Measurements from ENCODE around the gene RBFOX2.
A peak's percentile ranks its signal among the peaks of the same experiment; 100 is the strongest.

RBFOX2 gene

DNA sequence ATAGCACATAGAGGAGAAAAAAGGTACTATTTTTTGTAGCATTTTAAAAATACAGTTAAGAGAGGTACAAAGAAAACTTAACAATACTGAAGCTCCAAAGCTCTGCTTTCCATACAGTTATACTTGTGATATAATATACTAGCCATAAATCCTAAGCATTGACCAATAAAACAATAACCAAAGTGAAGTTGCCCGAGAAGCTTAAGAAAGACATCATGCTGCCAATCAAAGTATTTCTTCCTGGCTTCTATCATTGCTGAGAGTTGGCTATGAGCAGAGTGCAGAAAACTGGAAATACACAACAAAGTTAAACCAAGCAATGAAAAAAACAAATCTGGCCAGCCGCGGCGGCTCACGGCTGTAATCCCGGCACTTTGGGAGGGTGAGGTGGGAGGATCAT, 84.2 kb downstream of the RBFOX2 start:
- TF ChIP-seq, protein P1, sequence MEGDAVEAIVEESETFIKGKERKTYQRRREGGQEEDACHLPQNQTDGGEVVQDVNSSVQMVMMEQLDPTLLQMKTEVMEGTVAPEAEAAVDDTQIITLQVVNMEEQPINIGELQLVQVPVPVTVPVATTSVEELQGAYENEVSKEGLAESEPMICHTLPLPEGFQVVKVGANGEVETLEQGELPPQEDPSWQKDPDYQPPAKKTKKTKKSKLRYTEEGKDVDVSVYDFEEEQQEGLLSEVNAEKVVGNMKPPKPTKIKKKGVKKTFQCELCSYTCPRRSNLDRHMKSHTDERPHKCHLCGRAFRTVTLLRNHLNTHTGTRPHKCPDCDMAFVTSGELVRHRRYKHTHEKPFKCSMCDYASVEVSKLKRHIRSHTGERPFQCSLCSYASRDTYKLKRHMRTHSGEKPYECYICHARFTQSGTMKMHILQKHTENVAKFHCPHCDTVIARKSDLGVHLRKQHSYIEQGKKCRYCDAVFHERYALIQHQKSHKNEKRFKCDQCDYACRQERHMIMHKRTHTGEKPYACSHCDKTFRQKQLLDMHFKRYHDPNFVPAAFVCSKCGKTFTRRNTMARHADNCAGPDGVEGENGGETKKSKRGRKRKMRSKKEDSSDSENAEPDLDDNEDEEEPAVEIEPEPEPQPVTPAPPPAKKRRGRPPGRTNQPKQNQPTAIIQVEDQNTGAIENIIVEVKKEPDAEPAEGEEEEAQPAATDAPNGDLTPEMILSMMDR (IDR thresholded peaks at IDR 0.05), result no peak
- H3K4me3 ChIP-seq, result no peak overlapping the region
- H3K27me3 ChIP-seq, result no peaks in the 10 kb centered on the region
- intact Hi-C loops (cut with DNase I; ENCODE audit: low total_unique reads), result no loop called here
- no peaks in the 10 kb centered on the region for H3K9me3 ChIP-seq
- no peaks in the 10 kb centered on the region for H3K4me1 ChIP-seq
- no peak for DNase-seq
- no peak overlapping the region for H3K27ac ChIP-seq
- H3K36me3 ChIP-seq, result no peaks in the 10 kb centered on the region

DNA sequence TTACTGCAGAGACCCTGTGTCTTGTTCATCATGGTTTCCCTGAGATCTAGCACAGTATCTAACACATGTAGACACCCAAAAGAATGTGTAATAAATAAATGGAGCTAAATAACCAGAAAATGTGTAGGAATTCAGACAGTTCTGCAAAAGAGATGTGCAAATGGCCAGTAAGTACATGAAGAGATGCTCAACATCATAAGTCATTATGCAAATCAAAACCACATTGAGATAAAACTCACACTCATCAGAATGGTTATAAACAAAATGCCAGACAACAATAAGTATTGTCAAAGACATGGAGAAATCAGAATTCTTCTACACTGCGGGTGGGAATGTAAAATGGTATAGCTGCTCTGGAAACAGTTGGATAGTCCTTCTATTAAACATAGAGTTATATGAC, 88.5 kb downstream of the RBFOX2 start:
- H3K36me3 ChIP-seq, result no peaks in the 10 kb centered on the region
- H3K4me3 ChIP-seq, result no peak overlapping the region
- no peaks in the 10 kb centered on the region for H3K9me3 ChIP-seq
- no peak overlapping the region for H3K27ac ChIP-seq
- DNase-seq, result no peak
- TF ChIP-seq, protein P1 (IDR thresholded peaks at IDR 0.05), result no peak
- intact Hi-C loops (cut with DNase I; ENCODE audit: low total_unique reads), result no loop called here
- no peaks in the 10 kb centered on the region for H3K4me1 ChIP-seq
- H3K27me3 ChIP-seq, result no peaks in the 10 kb centered on the region

DNA sequence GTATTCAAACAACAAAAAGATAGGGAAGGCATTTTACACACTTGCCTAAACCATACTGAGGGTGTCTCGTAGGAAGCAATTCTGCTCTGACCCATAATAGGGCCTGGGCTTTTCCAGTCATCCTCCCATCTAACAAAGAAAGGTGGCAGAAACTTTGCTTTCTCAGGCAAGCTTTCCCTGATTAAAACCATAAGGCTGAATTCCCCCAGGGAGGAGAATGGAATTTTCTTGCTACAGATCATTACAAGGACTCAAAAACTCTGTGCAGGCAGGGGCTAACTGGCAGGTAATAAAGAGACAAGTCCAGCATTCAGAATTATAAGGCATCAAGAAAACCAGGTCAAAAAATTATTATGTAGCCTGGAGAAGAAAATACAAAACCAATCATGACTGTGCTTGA, 90.4 kb downstream of the RBFOX2 start:
- H3K4me3 ChIP-seq, result no peak overlapping the region
- H3K4me1 ChIP-seq, result no peaks in the 10 kb centered on the region
- intact Hi-C loops (cut with DNase I; ENCODE audit: low total_unique reads), result no loop called here
- no peaks in the 10 kb centered on the region for H3K36me3 ChIP-seq
- H3K27ac ChIP-seq, result no peak overlapping the region
- no peaks in the 10 kb centered on the region for H3K27me3 ChIP-seq
- TF ChIP-seq, protein P1 (IDR thresholded peaks at IDR 0.05), result no peak
- no peaks in the 10 kb centered on the region for H3K9me3 ChIP-seq
- DNase-seq, result no peak

DNA sequence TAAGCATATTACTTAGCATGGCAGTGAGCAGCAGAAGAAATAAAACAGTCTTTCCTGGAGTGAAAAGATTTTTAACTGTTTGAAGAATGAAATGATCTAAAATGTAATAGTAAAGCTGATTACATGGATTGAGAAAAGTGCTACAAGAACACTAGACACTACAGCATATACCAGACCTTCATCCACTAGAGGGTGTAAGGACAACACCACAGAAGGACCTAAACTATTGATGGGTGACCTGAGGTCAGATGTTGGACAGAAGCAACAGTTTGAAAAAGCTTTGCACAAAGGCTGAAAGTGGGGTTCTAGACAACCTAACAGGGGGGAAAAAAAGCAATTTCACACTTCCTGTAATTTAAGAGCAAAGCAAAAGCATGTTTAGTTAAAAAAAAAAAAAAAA, 97.7 kb downstream of the RBFOX2 start:
- Histone ChIP-seq H3K36me3 (no peaks in the 10 kb centered on the region), H3K4me1 (peaks cover 0 to 8% (median 0%) of the 10 kb centered on the region in 4 donors), H3K9me3 (no peaks in the 10 kb centered on the region), H3K27me3 (no peaks in the 10 kb centered on the region), H3K27ac (no peak overlapping the region), H3K4me3 (no peak overlapping the region)
- TF ChIP-seq, protein P1 (IDR thresholded peaks at IDR 0.05), result peak; percentile 60 to 75
- intact Hi-C loops (cut with DNase I; ENCODE audit: low total_unique reads), result loop anchor here (5.0 kb wide), 2 partner anchors 136 to 191 kb away; no protein-coding TSS in a partner anchor
- no peak for DNase-seq

DNA sequence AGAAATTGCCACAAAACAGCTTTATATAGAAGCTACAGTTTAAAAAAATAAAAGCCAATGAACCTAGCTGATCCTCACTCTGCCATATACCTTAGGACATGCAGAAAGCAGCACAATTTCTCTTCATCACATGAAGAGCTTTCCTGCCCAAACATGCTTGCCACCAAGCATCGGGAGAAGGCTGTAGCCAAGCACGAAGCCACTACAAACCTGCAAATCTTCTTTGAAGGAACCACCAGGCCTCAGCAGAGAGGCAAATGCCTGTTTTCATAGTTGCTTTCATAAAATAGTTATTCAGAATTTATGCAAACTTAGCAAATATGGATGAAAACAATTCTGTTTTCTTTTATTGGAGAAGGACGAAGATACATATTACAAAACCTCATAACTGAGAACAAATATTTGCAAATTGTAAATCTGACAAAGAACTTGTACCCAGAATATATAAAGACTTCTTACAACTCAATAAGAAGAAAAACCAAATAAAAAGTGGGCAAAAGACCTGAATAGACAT, 100.3 kb downstream of the RBFOX2 start:
- H3K36me3 ChIP-seq, result no peaks in the 10 kb centered on the region
- H3K27me3 ChIP-seq, result no peaks in the 10 kb centered on the region
- H3K4me3 ChIP-seq, result no peak overlapping the region
- no peak overlapping the region for H3K27ac ChIP-seq
- no peak for DNase-seq
- H3K4me1 ChIP-seq, result peaks cover 0 to 12% (median 0%) of the 10 kb centered on the region in 4 donors
- TF ChIP-seq, protein P1 (IDR thresholded peaks at IDR 0.05), result no peak
- intact Hi-C loops (cut with DNase I; ENCODE audit: low total_unique reads), result no loop called here
- no peaks in the 10 kb centered on the region for H3K9me3 ChIP-seq

DNA sequence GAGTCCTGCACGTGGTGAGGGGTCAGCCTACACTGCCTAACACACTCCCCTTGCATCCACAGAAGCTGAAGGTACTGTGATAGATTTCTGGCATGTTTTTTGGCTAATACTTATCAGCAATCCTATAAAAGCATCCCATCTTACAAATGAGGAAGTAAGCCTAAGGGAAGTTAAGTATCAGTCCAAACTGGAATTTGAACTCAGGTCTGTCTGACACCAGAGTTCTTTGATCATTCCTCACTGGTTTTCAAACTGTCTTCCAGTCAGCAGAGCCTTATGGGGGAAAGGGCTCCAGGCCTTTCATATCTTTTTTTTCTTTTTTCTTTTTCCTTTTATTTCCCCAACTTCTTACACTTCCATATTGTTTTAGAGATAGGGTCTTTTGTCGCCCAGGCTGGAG, 105.6 kb downstream of the RBFOX2 start:
- peaks cover 0 to 51% (median 27%) of the 10 kb centered on the region in 4 donors for H3K4me1 ChIP-seq
- H3K4me3 ChIP-seq, result no peak overlapping the region
- intact Hi-C loops (cut with DNase I; ENCODE audit: low total_unique reads), result no loop called here
- peak overlapping the region; percentile 64 to 74 for H3K27ac ChIP-seq
- H3K9me3 ChIP-seq, result no peaks in the 10 kb centered on the region
- TF ChIP-seq, protein P1 (IDR thresholded peaks at IDR 0.05), result no peak
- H3K36me3 ChIP-seq, result no peaks in the 10 kb centered on the region
- no peak for DNase-seq
- no peaks in the 10 kb centered on the region for H3K27me3 ChIP-seq
